Measurements from ENCODE around the gene OR1F1.

DNA sequence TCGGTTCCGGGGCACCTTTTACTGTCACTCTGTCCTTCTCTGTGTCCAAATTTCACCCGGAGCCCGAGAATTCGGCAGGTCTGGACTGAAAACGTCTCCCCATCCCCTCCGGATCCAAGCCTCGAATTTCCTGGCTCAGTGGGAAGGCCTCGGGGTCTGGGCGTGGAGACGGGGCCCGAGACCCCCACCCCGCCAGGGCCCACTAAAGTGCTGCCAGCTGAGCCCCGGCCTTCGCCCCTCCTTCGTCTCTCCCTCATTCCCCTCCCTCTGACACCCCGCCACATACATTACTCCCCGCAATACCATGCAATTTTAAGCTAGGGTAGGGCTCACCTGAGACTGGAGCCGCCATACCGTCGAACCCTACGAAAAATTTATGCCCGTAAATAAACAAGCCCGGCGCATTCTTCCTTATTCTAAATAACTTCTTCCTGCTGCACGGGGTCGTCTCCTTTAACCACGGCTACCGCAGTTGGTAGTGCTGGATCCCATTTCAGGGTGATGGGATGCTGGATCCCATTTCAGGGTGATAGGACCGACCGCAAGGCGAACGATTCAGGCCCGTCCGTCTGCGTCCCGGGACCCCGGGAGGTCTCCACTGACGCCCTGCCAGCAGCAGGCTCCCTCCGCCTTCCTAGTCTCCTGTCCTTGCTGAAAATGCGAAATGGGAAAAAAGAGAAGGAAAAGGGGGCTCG, 4.4 kb upstream of the OR1F1 start:
- TF ChIP-seq EZH2 (IDR thresholded peaks at IDR 0.05; ENCODE audit: insufficient read depth, poor library complexity, severe bottlenecking) (no peak), EZH2phosphoT487 (IDR thresholded peaks at IDR 0.05; ENCODE audit: insufficient read depth, low read depth) (no peak)

All from GM23248 (cell line).